ENCODE results near the gene PADI3.
"Not testable (repeated sequence)": the region's sequence is repeated elsewhere in the genome, so short reads cannot be mapped to it uniquely, and the experiment has no call there.

The PADI3 gene

DNA sequence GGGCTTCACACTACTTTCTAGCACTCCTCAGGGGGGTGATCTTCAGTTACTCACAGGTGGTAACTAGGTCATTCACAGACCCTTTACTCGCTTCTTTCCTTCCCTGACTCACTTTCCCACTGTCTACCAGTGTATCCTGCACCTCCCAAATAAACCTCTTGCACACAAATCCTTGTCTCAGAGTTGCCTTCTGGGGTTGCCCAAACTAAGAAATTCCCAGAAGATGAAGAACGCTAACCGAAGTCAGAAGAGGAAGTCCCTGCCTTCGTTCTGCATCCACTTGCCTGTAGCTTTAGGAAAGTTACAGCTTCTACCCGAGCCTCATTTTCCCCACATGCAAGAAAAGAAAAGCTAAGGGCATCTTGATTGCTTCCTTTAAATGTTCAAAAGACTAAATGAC, 47.2 kb downstream of the PADI3 start:
- DNase-seq (ENCODE audit: low read depth in 1 of 2, low spot score in 1 of 2) = no peak

DNA sequence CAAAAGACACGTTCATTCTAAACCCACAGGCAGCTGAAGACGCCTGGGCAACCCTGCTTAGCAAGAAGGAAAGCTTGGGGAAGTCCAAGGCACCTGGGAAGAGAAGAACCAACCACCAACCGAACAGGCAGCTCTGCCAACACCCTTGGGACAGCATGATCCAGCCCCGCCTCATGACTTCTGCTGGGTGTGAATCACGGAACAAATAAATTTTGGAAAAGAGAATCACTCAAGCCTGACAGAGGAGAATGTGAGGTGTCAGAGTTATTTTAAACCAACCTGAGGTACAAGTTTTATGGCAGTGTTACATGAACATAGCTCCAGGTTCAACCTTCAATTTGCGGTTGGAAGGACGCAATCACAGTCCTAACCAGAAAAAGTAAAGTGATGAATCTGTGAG, 49.1 kb downstream of the PADI3 start:
- DNase-seq (ENCODE audit: low read depth in 1 of 2, low spot score in 1 of 2) = no peak

DNA sequence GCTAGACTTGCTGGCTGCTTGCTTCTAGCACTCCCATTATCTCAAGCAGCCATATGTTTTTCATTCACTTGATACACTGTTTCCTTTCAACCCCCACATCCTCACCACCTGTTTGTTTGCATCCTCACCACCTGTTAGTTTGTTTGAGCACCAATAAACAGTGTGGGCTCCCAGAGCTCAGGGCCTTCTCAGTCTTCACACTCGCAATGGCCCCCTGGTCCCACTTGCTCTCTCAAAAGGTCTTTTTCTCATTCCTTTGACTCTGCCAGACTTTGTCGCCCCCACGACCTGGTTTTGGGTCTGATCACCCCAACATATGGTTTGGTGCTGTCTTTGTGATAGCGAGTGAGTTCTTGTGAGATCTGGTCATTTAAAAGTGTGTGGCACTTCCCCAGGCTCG, 52.9 kb downstream of the PADI3 start:
- no peak for DNase-seq (ENCODE audit: low read depth in 1 of 2, low spot score in 1 of 2)

DNA sequence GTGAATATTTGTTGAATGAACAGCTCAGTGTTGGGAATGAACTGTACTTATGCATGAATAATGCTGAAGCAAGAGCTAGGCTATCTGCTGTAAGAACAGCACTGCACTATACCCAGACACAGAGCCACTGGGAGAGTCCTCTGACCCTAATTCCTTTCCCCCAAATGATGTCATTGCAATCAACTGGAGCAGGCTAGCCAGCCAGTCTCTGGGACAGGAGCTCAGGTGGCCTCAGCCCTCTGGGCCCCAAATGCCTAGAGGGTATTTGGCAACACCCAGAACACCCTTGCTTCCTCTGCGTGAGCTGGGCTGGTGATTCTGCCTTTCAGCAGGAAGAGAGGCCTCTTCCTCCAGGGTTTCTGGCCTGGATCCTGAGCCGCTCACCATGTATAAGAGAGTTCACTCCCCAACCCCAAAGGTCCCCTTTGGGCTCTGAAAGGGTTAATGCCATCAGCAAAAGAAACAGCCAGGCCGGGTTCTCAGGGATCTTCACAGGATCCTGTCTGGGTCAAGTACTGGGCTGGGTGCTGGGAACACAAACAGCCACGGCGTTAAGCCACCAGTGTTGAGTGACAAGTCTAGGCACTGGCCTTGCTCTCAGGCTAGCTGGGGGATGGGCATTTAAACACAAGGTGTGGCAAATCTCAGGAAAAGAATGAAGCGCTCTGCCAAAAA, 55.4 kb downstream of the PADI3 start:
- DNase-seq (ENCODE audit: low read depth in 1 of 2, low spot score in 1 of 2) = no peak

DNA sequence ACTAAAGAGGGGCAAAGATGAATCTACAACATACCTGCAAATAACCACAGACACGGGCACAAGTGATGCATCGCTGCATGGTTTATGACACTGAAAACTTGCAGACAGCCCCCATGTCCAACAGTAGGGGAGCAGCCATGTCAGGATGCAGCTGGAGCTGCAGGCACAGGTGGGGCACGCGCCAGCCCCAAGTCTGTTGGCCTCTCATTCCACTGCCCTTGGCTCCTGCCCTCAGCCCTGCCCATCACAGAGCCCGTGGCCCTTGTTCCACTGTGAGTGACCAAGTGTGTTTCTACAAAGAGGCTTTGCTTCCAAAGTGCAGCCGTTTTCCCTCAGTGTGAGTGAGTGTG, 55.9 kb downstream of the PADI3 start:
- no peak for DNase-seq (ENCODE audit: low read depth in 1 of 2, low spot score in 1 of 2)

DNA sequence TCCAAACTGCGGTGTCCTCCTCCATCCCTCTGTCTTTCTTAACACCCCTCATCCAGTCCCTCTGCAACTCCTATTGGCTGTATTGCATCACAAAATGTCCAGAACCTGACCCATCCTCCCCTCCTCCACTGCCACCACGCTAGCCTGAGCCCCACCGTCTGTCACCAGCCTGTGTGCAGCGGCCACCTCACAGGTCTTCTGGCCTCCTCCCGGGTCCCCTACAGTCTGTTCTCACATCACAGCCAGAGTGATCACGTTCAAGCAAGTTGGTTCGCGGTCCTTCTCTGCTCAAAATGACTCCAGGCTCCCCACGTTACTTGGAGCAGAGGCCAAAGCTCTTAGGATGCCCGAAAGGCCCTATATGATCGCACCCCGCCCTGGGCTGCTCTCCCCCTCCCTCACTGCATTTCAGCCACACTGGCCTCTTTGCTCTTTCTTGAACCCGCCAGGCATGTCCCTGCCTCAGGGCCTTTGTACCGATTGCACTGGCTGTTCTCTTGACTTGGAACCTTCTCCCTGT, 56.7 kb downstream of the PADI3 start:
- no peak for DNase-seq (ENCODE audit: low read depth in 1 of 2, low spot score in 1 of 2)

DNA sequence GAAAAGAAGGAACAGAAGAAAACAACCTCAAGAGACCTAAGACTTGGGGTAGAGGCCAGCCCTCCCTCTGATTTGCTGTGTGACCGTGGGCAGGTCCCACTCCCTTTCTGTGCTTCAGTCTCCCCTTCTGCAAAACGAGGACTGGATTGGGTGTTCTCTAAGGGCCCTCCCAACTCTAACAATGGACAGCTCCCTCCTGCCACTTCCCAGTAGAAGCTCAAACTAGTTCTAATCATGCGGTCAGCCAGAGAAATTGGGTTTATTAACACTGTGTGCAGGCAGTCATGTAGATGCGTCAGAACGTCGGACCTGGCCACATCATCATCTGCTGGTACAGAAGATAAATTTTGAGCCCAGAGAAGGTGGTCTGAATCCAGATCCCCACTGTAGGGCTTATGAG, 57.5 kb downstream of the PADI3 start:
- DNase-seq (ENCODE audit: low read depth in 1 of 2, low spot score in 1 of 2) = no peak

DNA sequence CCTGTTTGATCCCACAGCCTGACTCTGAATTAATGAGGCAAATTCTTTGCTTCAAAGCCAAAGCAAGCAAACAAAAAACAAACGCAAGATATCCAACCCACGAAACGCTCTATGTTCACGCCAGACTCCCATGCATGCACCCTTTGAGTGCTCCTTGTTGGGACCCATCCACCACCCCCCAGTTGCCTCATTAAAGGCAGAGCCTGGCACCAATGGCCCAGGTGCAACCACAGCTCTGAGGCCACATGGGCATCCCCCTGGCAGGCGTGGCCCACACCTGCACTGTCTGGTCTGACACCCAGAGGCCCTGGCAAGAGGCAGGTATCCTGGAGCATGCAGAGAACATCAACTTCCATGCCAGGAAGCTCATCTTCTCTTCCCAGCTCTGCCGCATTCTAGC, 58.0 kb downstream of the PADI3 start:
- DNase-seq (ENCODE audit: low read depth in 1 of 2, low spot score in 1 of 2) = no peak

DNA sequence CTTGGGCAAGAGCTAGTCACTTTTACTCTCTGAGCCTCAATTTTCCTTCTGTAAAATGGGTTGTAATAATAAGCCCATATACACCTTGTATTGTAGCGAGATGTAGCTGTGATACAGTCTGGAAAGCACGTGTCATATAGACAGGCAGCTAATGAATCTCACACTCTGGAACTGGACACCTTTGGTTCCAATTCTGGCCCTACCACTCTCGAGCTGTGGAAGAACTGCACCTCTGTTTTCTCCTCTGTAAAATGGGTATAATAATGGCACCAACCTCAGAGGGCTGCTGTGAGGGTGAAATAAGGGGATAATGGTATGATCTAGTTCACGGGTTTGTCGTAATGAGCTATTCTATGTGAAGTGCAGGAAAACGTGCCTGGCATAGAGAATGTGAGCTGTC, 58.4 kb downstream of the PADI3 start:
- no peak for DNase-seq (ENCODE audit: low read depth in 1 of 2, low spot score in 1 of 2)

DNA sequence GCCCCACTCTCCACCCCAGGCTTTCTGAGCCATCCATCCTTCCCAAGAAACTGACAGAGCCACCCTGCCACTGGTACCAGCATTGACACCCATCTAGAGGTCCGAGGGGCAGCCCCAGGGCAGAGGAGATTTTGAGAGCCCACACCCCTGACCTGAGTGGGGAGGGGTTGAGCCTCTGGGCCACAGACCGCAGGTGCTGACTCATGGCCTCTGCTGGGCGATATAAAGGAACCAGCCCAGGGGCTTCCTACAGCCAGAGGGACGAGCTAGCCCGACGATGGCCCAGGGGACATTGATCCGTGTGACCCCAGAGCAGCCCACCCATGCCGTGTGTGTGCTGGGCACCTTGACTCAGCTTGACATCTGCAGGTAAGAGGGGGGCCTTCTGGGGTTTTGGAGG, 59.0 kb downstream of the PADI3 start, which contains the start of gene PADI4:
TSS of gene PADI4 (plus strand) at position 252 of the 400 bp plus-strand sequence. CDS start at position 278, 26 bp downstream.
- no peak for DNase-seq (ENCODE audit: low read depth in 1 of 2, low spot score in 1 of 2)

DNA sequence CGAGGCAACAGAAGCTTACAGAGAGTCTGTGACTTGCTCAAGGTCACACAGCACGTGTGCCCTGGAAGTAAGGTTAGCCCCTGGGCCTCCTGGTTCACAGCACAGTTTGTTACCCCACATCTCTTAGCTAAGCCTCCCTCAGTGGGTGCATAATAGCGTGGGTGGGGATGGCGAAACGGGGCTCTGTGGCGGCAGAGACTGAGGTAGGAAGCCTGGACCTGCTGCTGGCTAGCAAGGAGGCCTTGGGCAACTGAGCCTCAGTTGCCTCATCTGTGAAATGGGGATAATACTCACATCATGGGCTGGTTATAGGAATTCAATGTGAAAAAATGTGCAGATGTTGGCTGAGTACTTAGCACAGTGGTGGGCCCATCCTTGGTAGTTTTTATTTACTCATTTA, 59.7 kb downstream of the PADI3 start:
- DNase-seq (ENCODE audit: low read depth in 1 of 2, low spot score in 1 of 2) = no peak

DNA sequence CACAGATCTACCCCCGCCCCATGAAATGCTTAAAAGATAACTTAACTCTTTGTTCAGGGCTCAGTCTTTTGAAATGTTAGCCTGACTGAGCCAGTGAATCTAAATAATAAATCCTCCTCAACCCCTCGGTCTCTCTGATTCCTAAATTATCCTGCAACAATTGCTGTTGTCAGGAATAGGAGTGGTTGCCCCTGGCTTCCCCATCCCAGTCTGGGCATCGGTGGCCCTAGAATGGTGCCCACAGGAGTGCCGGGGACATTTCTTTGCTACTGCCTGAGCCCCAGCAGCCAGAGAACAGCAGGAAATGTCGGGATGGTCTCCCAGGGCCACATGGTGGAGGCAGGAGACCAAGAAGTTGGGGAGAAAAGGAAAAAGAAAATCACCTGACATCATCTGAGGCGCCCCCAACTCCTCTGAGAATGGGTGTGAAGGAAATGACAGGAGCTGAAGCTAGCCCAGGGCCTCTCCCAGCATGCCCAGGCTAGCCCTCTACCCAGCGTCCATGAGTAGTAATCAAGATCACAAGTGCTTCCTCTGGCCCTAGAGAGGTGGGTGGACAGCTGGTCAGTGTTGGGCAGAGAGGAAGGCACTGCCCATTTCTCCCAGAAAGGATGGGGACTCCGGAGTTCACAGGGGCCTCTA, 60.6 kb downstream of the PADI3 start:
- DNase-seq (ENCODE audit: low read depth in 1 of 2, low spot score in 1 of 2) = no peak

DNA sequence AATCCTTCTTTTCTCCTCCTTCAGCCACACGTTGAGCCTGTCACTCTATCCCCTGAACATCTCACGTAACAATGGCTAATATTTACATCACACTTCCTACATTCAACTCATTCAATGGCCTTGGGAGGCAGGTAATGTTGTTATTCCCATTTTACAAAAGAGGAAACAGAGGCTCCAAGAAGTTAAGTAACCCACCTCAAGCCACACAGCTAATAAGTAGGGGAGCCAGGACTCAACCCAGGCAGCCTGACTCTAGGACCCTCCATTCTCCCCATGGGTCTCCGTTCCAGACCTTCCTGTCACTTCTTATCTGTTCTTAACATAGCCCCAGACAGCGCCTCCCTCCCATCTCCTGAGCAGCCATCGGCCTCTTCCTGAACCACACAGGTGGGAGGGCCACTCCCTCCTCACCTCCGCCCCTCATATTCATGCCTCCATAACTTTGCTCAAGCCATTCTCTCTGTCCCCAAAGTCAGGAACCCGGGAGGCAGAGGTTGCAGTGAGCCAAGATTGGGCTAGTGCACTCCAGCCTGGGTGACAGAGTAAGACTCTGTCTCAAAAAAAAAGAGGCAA, 61.3 kb downstream of the PADI3 start:
- DNase-seq (ENCODE audit: low read depth in 1 of 2, low spot score in 1 of 2) = no peak

DNA sequence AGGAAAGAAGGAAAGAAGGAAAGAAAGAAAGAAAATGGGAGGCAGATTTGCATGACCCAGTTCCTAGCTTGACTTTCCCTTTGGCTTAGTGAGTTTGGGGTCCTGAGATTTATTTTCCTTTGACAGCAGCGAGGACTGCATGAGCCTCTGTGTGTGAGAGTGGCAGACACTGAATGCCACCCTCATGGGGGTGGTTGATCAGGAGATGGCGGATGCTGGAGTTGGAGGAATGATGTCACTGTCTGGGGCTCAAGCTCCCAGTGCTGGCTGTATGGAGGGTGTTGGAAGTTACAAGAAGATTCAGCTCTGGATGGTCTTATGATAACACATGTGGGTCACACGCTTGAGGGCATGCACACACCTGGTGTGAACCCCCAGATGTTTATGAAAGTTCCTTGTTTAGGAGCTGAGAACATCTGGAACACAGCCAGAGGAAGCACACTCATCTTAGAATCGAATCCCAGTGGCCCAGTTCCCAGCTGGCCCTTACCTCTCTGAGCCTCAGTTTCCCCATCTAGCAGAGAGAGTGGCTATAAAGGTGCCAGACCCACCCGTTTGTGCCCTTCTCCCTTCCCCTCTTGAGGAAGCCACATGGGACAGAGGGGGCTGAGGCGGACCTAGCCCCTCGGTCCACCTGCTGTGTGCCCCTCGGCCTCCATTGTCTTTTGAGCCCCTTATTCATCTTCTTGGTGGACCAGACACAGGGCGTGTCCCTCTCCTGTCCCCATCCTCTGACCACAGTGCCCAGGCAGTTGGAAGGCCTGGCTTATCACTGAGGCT, 64.8 kb downstream of the PADI3 start:
- DNase-seq (ENCODE audit: low read depth in 1 of 2, low spot score in 1 of 2) = no peak

DNA sequence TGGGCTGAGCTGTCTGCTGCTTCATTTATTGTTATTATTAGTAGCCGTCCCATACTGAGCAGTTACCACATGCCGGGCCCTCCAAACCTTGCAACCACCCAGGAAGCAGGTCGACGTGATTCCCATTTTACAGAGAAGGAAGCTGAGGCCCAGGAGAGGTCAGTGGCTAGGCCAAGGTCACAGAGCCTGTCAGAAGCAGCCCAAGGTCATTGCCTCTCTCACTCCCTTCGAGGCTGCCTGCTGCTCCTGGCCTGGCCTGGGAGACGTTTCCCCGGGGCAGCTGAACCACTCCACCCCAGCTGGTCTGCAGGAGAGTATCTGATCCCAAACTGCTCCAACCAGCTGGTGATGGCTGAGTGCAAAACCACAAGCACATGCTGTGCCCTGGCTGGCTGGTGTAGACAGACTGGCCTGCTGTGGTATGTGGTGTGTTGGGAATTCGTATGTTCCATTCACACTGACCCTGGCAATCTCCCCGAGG, 65.6 kb downstream of the PADI3 start:
- DNase-seq (ENCODE audit: low read depth in 1 of 2, low spot score in 1 of 2) = no peak

DNA sequence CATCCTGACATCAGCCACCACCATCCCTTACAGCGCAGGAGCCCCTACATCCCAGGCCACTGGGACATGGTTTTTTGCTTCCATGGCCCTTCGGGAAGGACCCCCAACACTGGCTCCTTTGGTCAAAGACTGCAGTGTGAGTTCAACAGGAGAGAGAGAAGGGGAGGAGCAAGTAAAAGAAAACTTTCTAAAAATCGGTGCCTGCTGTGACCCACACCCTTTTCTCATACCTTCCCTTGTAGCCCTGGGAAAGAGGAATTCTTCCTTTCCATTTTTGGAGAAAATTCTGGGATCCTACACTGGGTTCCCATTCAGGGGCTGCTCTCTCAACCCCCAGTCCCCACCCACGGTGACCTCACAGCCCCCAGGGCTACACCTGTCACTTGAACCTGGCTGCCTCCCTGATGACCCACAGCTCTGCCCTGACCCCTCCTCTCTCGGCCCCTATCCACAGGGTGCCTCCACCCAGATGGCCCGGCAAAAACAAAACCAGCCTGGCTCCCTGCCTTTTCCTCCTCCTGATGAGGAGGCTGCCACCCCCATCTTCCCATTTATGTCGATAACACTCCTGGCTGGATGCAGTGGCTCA, 66.7 kb downstream of the PADI3 start:
- no peak for DNase-seq (ENCODE audit: low read depth in 1 of 2, low spot score in 1 of 2)

DNA sequence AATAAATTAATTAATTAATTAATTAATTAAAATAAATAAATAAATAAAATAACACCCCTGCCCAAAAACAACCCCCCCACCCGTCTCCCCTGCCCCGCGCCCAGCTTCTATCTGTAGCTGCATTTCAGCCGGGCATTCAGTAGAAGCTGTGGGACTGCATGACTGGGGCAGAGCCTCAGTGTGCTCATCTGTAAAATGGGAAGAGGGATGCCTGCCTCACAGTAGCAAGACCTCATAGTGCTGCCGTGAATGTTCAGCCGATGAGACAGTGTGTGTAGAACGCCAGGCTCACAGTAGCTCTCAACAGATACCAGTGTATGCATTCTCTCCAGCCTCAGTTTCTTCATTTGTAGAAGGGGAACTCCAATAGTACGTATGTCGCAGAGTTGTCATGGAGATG, 67.8 kb downstream of the PADI3 start:
- no peak for DNase-seq (ENCODE audit: low read depth in 1 of 2, low spot score in 1 of 2)

DNA sequence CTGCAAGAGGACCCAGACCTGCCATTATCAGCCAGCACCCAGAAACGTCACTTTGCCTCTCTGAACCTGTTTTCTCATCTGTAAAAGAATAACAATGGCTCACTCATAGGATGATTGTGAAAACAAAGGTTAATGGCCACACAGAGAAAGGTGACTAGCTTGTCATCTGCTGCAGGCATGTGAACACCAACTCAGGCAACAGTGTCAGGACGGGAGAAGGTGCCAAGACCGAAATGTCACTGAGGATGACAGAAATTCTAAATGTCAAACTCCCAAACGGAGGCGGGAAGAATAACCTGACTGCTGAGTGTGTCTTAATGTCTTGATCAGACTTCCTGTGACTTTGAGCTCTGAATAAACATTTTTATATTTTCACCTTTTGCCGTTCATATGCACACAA, 69.4 kb downstream of the PADI3 start:
- DNase-seq (ENCODE audit: low read depth in 1 of 2, low spot score in 1 of 2) = no peak

DNA sequence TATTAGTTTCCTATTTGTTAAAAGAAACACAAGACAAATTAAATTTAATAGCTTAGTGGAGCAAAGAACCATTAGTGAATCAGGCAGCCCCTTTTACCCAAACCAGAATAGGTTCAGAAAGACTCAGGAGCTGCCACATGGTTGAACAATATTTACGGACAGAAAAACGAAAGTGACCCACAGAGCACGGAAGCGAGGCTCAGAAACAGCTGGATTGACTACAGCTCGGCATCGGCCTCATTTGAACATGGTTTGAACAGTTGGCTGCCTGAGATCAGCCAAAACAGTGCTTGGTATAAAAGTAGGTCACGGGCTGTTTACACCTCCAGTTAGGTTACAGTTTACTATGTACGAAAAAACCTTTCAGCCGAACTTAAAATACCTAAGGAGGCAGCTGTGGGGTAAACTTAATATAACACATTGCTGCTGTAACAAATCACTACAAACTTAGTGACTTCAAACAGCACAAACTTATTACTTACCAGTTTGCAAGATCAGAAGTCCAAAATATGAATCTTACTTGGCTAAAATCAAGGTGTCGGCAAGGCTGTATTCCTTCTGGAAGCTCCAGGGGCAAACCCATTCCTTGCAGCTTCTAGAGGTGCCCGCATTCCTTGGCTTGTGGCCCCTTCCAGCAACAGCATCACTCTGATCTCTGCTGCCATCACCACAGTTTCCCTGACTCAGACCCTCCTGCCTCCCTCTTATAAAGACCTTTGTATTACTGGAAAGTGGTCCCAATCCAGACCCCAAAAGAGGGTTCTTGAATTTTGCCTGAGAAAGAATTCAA, 70.9 kb downstream of the PADI3 start:
- DNase-seq (ENCODE audit: low read depth in 1 of 2, low spot score in 1 of 2) = no peak

DNA sequence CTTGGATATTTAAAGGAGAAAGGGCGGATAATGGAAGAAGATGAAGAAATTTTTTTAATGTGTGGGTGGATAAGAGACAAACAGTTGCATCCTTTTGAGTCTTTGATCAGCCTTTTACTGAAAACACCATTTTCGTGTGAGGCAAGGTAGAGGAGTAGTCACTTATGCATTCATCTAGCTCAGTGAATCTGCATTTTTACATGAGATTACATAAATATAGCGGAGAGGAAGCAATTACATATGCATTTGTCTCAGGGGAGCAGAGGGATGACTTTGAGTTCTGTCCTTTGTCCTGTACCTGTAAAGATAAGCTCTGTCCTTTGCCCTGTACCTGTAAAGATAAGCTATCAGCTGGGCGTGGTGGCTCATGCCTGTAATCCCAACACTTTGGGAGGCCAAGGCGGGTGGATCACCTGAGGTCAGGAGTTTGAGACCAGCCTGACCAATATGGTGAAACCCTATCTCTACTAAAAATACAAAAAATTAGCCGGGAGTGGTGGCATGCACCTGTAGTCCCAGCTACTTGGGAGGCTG, 73.0 kb downstream of the PADI3 start:
- DNase-seq (ENCODE audit: low read depth in 1 of 2, low spot score in 1 of 2) = not testable (repeated sequence)
